GM23338 (cell line): ENCODE measurements around the gene MYH10. TPM values are rescaled to one million over a fixed set of nuclear protein-coding genes. Genes with fewer than 3 reads are reported as not detected.

Experiments
- ATAC-seq: fragments of 200-7000 bp; cut with Tn5 transposase; 3 replicates; pipeline ENCODE4 v1.9.1; 2020
- DNase-seq: peaks from one replicate; pipeline ENCODE4 v3.0.0-alpha.2; 2015; ENCODE audit warnings: low spot score
- H2AFZ ChIP-seq: fragments of 200-600 bp; sonication (generic); 2 replicates; pipeline ENCODE4 v1.8.0; 2016; ENCODE audit warnings: antibody characterized with exemption, mild to moderate bottlenecking, moderate library complexity
- H3F3A ChIP-seq: fragments of 200-600 bp; sonication (generic); replicated peaks from 2 replicates; pipeline ENCODE4 v1.8.0; 2017; ENCODE audit warnings: antibody characterized with exemption, mixed run types, low read depth
- H3K27ac ChIP-seq: fragments of 200-600 bp; sonication (generic); 2 replicates; pipeline ENCODE4 v1.6.1; 2016; ENCODE audit warnings: low read depth
- H3K27me3 ChIP-seq: fragments of 200-600 bp; sonication (generic); 2 replicates; pipeline ENCODE4 v1.8.0; 2016; ENCODE audit warnings: mild to moderate bottlenecking, mixed run types, moderate library complexity; ENCODE audit not compliant: insufficient read depth
- H3K36me3 ChIP-seq: fragments of 200-600 bp; sonication (generic); 2 replicates; pipeline ENCODE4 v1.8.0; 2016; ENCODE audit warnings: mild to moderate bottlenecking; ENCODE audit not compliant: insufficient read depth
- H3K4me1 ChIP-seq: fragments of 200-600 bp; sonication (generic); 2 replicates; pipeline ENCODE4 v1.8.0; 2016; ENCODE audit warnings: mild to moderate bottlenecking, moderate library complexity; ENCODE audit not compliant: insufficient read depth
- H3K4me2 ChIP-seq: fragments of 200-600 bp; sonication (generic); 2 replicates; pipeline ENCODE4 v1.7.1; 2017; ENCODE audit warnings: mixed run types
- H3K4me3 ChIP-seq: fragments of 200-600 bp; sonication (generic); 2 replicates; pipeline ENCODE4 v1.6.1; 2016; ENCODE audit warnings: mixed run types
- H3K79me2 ChIP-seq: fragments of 200-600 bp; sonication (generic); replicated peaks from 2 replicates; pipeline ENCODE4 v1.8.0; 2017; ENCODE audit warnings: mild to moderate bottlenecking; ENCODE audit not compliant: insufficient read depth
- H3K9me2 ChIP-seq: fragments of 200-600 bp; sonication (generic); 2 replicates; pipeline ENCODE4 v1.8.0; 2017; ENCODE audit not compliant: insufficient read depth
- H4K20me1 ChIP-seq: fragments of 200-600 bp; sonication (generic); replicated peaks from 2 replicates; pipeline ENCODE4 v1.8.0; 2017; ENCODE audit warnings: mild to moderate bottlenecking; ENCODE audit not compliant: insufficient read depth
- H3K27ac Mint-ChIP-seq: 2 replicates; pipeline ENCODE4 v1.8.0; 2020; ENCODE audit warnings: inconsistent platforms, mild to moderate bottlenecking, moderate library complexity, mixed read lengths
- H3K27me3 Mint-ChIP-seq: 3 replicates; pipeline ENCODE4 v1.8.0; 2022; ENCODE audit warnings: low read depth, mild to moderate bottlenecking, moderate library complexity, mixed read lengths, inconsistent platforms; ENCODE audit not compliant: insufficient read depth, poor library complexity
- H3K36me3 Mint-ChIP-seq: 3 replicates; pipeline ENCODE4 v1.8.0; 2021; ENCODE audit warnings: low read depth, mild to moderate bottlenecking, inconsistent platforms, moderate library complexity, mixed read lengths
- H3K4me1 Mint-ChIP-seq: 3 replicates; pipeline ENCODE4 v1.8.0; 2020; ENCODE audit warnings: mild to moderate bottlenecking, inconsistent platforms, mixed read lengths
- H3K4me3 Mint-ChIP-seq: 3 replicates; pipeline ENCODE4 v1.8.0; 2021; ENCODE audit warnings: moderate library complexity, mild to moderate bottlenecking, inconsistent platforms, mixed read lengths
- H3K9me3 Mint-ChIP-seq: 3 replicates; pipeline ENCODE4 v1.8.0; 2020; ENCODE audit warnings: moderate library complexity, mild to moderate bottlenecking, inconsistent platforms, mixed read lengths
- CREB1 ChIP-seq: fragments of 250-450 bp; sonication (Bioruptor Pico); IDR thresholded peaks from 2 replicates; pipeline ENCODE4 v1.5.0; 2020; ENCODE audit warnings: low read depth, mild to moderate bottlenecking, moderate library complexity
- ETS1 ChIP-seq: IDR thresholded peaks from 2 replicates; pipeline ENCODE4 v1.6.1; 2016; ENCODE audit warnings: antibody characterized with exemption
- EZH2 ChIP-seq: fragments of 200-600 bp; sonication (generic); IDR thresholded peaks from one replicate; pipeline ENCODE4 v1.8.0; 2017; ENCODE audit warnings: antibody characterized with exemption, mild to moderate bottlenecking, low read depth; ENCODE audit not compliant: unreplicated experiment
- EZH2phosphoT487 ChIP-seq: fragments of 200-600 bp; sonication (generic); IDR thresholded peaks from one replicate; pipeline ENCODE4 v1.8.1; 2018; ENCODE audit warnings: antibody characterized with exemption; ENCODE audit not compliant: unreplicated experiment
- JUNB ChIP-seq: IDR thresholded peaks from one replicate; pipeline ENCODE4 v1.6.1; 2016; ENCODE audit warnings: antibody characterized with exemption; ENCODE audit not compliant: unreplicated experiment
- NANOG ChIP-seq: IDR thresholded peaks from 2 replicates; pipeline ENCODE4 v1.6.1; 2016; ENCODE audit warnings: antibody characterized with exemption, borderline replicate concordance
- POLR2AphosphoS5 ChIP-seq: IDR thresholded peaks from 2 replicates; pipeline ENCODE4 v1.6.1; 2016; ENCODE audit warnings: antibody characterized with exemption, low read depth
- STAT1 ChIP-seq: IDR thresholded peaks from one replicate; pipeline ENCODE4 v1.6.1; 2016; ENCODE audit warnings: antibody characterized with exemption; ENCODE audit not compliant: unreplicated experiment
- ZNF114 ChIP-seq: fragments of 250-450 bp; sonication (Bioruptor Pico); IDR thresholded peaks from 2 replicates; pipeline ENCODE4 v1.5.0; 2020; ENCODE audit warnings: mild to moderate bottlenecking, moderate library complexity
- ZNF331 ChIP-seq: fragments of 250-450 bp; sonication (Bioruptor Pico); IDR thresholded peaks from 2 replicates; pipeline ENCODE4 v1.5.0; 2020; ENCODE audit warnings: low read depth, mild to moderate bottlenecking, moderate library complexity
- polyA plus RNA-seq: library from polyadenylated mRNA; unstranded; fragments of >200 nt; fragmentation: Nextera tagmentation; extraction: Ambion mirVana; gene quantifications from 2 replicates; pipeline ENCODE4 v1.2.1, GENCODE V29; 2016
- total RNA-seq: library from RNA; depleted of rRNA; stranded (reverse); fragments of >200 nt; shearing (Covaris generic); gene quantifications from 2 replicates; pipeline ENCODE4 v1.2.3, GENCODE V29; 2014
- TF ChIP-seq, protein P1 (sequence below): fragments of 250-450 bp; sonication (Bioruptor Pico); IDR thresholded peaks from 2 replicates; pipeline ENCODE4 v1.5.0; 2020; ENCODE audit warnings: mild to moderate bottlenecking, moderate library complexity
- TF ChIP-seq, protein P2 (sequence below), 2 experiments: fragments of 200-600 bp in 1 of 2; sonication (generic) in 1 of 2; conservative IDR thresholded peaks; 2 replicates each; pipeline versions ENCODE4 v1.5.1 to v1.6.1; 2016 to 2017; ENCODE audit warnings: antibody characterized with exemption in 2 of 2, low read depth in 2 of 2, mild to moderate bottlenecking in 2 of 2, moderate library complexity in 1 of 2
- TF ChIP-seq, protein P3 (sequence below): IDR thresholded peaks from one replicate; pipeline ENCODE4 v1.6.1; 2018; ENCODE audit warnings: antibody characterized with exemption; ENCODE audit not compliant: unreplicated experiment

Gene MYH10
- total and polyA plus RNA-seq, 2 experiments from 2014 or later, result 89.5 to 230 TPM

DNA sequence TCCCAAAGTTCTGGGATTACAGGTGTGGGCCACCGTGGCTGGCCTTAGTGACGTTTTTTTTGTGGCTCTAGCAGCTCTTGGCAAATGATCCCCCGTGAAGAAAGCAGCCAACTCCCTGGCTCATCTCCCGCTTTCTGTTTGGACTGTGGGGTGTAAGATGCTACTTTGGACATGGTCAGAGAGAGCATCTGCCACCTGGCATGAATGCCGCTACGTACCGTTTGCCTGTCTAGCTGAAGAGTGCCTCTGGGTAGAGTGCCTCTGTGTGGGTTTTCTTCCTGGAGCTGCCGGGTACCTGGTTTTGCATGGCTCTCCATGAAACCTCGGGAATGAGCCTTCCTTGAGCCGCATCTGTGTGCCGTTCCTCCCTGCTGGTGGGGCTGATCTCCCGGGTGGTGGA, 160.6 kb downstream of the MYH10 start (continued):
- TF ChIP-seq, protein P1, sequence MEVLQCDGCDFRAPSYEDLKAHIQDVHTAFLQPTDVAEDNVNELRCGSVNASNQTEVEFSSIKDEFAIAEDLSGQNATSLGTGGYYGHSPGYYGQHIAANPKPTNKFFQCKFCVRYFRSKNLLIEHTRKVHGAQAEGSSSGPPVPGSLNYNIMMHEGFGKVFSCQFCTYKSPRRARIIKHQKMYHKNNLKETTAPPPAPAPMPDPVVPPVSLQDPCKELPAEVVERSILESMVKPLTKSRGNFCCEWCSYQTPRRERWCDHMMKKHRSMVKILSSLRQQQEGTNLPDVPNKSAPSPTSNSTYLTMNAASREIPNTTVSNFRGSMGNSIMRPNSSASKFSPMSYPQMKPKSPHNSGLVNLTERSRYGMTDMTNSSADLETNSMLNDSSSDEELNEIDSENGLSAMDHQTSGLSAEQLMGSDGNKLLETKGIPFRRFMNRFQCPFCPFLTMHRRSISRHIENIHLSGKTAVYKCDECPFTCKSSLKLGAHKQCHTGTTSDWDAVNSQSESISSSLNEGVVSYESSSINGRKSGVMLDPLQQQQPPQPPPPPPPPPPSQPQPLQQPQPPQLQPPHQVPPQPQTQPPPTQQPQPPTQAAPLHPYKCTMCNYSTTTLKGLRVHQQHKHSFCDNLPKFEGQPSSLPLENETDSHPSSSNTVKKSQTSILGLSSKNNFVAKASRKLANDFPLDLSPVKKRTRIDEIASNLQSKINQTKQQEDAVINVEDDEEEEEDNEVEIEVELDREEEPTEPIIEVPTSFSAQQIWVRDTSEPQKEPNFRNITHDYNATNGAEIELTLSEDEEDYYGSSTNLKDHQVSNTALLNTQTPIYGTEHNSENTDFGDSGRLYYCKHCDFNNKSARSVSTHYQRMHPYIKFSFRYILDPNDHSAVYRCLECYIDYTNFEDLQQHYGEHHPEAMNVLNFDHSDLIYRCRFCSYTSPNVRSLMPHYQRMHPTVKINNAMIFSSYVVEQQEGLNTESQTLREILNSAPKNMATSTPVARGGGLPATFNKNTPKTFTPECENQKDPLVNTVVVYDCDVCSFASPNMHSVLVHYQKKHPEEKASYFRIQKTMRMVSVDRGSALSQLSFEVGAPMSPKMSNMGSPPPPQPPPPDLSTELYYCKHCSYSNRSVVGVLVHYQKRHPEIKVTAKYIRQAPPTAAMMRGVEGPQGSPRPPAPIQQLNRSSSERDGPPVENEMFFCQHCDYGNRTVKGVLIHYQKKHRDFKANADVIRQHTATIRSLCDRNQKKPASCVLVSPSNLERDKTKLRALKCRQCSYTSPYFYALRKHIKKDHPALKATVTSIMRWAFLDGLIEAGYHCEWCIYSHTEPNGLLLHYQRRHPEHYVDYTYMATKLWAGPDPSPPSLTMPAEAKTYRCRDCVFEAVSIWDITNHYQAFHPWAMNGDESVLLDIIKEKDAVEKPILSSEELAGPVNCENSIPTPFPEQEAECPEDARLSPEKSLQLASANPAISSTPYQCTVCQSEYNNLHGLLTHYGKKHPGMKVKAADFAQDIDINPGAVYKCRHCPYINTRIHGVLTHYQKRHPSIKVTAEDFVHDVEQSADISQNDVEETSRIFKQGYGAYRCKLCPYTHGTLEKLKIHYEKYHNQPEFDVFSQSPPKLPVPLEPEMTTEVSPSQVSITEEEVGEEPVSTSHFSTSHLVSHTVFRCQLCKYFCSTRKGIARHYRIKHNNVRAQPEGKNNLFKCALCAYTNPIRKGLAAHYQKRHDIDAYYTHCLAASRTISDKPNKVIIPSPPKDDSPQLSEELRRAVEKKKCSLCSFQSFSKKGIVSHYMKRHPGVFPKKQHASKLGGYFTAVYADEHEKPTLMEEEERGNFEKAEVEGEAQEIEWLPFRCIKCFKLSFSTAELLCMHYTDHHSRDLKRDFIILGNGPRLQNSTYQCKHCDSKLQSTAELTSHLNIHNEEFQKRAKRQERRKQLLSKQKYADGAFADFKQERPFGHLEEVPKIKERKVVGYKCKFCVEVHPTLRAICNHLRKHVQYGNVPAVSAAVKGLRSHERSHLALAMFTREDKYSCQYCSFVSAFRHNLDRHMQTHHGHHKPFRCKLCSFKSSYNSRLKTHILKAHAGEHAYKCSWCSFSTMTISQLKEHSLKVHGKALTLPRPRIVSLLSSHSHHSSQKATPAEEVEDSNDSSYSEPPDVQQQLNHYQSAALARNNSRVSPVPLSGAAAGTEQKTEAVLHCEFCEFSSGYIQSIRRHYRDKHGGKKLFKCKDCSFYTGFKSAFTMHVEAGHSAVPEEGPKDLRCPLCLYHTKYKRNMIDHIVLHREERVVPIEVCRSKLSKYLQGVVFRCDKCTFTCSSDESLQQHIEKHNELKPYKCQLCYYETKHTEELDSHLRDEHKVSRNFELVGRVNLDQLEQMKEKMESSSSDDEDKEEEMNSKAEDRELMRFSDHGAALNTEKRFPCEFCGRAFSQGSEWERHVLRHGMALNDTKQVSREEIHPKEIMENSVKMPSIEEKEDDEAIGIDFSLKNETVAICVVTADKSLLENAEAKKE, result no peak
- TF ChIP-seq ZNF331 (no peak), POLR2AphosphoS5 (no peak)
- TF ChIP-seq, protein P2, sequence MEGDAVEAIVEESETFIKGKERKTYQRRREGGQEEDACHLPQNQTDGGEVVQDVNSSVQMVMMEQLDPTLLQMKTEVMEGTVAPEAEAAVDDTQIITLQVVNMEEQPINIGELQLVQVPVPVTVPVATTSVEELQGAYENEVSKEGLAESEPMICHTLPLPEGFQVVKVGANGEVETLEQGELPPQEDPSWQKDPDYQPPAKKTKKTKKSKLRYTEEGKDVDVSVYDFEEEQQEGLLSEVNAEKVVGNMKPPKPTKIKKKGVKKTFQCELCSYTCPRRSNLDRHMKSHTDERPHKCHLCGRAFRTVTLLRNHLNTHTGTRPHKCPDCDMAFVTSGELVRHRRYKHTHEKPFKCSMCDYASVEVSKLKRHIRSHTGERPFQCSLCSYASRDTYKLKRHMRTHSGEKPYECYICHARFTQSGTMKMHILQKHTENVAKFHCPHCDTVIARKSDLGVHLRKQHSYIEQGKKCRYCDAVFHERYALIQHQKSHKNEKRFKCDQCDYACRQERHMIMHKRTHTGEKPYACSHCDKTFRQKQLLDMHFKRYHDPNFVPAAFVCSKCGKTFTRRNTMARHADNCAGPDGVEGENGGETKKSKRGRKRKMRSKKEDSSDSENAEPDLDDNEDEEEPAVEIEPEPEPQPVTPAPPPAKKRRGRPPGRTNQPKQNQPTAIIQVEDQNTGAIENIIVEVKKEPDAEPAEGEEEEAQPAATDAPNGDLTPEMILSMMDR (conservative IDR thresholded peaks at IDR 0.05; ENCODE audit: low read depth in 2 of 2), result no peak

DNA sequence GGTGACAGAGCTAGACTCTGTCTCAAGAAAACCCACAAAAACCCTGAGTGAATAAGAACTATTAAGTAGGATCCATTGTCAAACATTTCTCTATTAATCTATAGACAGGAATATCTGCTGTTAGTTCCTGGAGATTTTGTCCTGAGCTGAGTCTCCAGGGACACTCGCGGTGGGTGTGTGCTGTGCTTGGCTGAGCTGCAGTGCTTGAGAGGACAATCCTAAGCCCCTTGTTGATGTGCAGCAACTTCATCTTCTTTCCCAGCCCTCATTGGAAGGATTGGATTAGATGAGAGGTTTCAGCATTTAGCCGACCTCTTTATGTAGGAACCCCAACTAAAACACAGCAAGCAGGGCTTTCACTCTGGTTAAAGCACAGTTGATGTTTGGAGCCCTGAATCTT, 161.5 kb downstream of the MYH10 start:
- no peaks in the 10 kb centered on the region for H3K9me2 ChIP-seq
- peaks cover 10% of the 10 kb centered on the region; the same call in 1 of the 2 replicates for H3F3A ChIP-seq
- H3K36me3 Mint-ChIP-seq, result peaks cover 27% of the 10 kb centered on the region
- peaks cover 1% of the 10 kb centered on the region; the same call in 1 of the 2 replicates for H3K36me3 ChIP-seq
- H3K79me2 ChIP-seq, result no peaks in the 10 kb centered on the region
- H3K4me3 ChIP-seq, result no peak overlapping the region
- H3K4me3 Mint-ChIP-seq, result no peak overlapping the region
- H3K4me2 ChIP-seq, result no peak overlapping the region
- H3K27me3 Mint-ChIP-seq, result peaks cover 4% of the 10 kb centered on the region
- DNase-seq, result no peak
- no peak for ATAC-seq
- peaks cover 7% of the 10 kb centered on the region; the same call in 2 of the 3 replicates for H3K4me1 Mint-ChIP-seq
- peaks cover 6% of the 10 kb centered on the region; the same call in 1 of the 2 replicates for H3K4me1 ChIP-seq
- H4K20me1 ChIP-seq, result peaks cover 6% of the 10 kb centered on the region; the same call in 1 of the 2 replicates
- H3K27me3 ChIP-seq, result no peaks in the 10 kb centered on the region
- H3K27ac Mint-ChIP-seq, result no peak overlapping the region
- no peak overlapping the region for H3K27ac ChIP-seq
- no peak overlapping the region for H2AFZ ChIP-seq
- H3K9me3 Mint-ChIP-seq, result no peaks in the 10 kb centered on the region; the same call in 2 of the 3 replicates
- TF ChIP-seq STAT1 (no peak), CREB1 (CRISPR knock-in tag) (no peak), ZNF114 (CRISPR knock-in tag) (no peak), EZH2phosphoT487 (no peak), ETS1 (no peak), ZNF331 (no peak), NANOG (no peak), POLR2AphosphoS5 (no peak), JUNB (no peak), EZH2 (no peak)
- TF ChIP-seq, protein P3, sequence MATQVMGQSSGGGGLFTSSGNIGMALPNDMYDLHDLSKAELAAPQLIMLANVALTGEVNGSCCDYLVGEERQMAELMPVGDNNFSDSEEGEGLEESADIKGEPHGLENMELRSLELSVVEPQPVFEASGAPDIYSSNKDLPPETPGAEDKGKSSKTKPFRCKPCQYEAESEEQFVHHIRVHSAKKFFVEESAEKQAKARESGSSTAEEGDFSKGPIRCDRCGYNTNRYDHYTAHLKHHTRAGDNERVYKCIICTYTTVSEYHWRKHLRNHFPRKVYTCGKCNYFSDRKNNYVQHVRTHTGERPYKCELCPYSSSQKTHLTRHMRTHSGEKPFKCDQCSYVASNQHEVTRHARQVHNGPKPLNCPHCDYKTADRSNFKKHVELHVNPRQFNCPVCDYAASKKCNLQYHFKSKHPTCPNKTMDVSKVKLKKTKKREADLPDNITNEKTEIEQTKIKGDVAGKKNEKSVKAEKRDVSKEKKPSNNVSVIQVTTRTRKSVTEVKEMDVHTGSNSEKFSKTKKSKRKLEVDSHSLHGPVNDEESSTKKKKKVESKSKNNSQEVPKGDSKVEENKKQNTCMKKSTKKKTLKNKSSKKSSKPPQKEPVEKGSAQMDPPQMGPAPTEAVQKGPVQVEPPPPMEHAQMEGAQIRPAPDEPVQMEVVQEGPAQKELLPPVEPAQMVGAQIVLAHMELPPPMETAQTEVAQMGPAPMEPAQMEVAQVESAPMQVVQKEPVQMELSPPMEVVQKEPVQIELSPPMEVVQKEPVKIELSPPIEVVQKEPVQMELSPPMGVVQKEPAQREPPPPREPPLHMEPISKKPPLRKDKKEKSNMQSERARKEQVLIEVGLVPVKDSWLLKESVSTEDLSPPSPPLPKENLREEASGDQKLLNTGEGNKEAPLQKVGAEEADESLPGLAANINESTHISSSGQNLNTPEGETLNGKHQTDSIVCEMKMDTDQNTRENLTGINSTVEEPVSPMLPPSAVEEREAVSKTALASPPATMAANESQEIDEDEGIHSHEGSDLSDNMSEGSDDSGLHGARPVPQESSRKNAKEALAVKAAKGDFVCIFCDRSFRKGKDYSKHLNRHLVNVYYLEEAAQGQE, result no peak
